ENCODE data around the gene PID1.

GRCh38 chr2:229073935-229074334 is 197.2 kb downstream of the PID1 start:
- TF ChIP-seq CTCF (IDR thresholded peaks at IDR 0.05), result no peak
- no peak for TF ChIP-seq REST (IDR thresholded peaks at IDR 0.05; ENCODE audit: insufficient read depth in 1 of 2, low read depth in 2 of 2, low read length in 1 of 2)
- TF ChIP-seq POLR2AphosphoS5 (IDR thresholded peaks at IDR 0.05; ENCODE audit: low read depth, low read length), result no peak
- no peak for TF ChIP-seq TCF7L2 (IDR thresholded peaks at IDR 0.05; ENCODE audit: low read depth, low read length)

Data from Panc1 (cell line).